ENCODE results near the gene SPSB1.

Gene SPSB1

GRCh38 chr1:9292361-9293240, at the start of gene SPSB1:
TSS of gene SPSB1 (plus strand) at chr1:9292894. CDS start at chr1:9355892, 62,998 bp downstream.
- Histone ChIP-seq H3K4me2 (peak within 1 kb of the TSS; percentile 86 to 97 (median 90)), H3K27ac (peak within 1 kb of the TSS; percentile 58 to 86 (median 79); a peak in 21 of 22 replicates), H3K27me3 (no peaks in the 10 kb centered on the region), H3K9ac (peak within 1 kb of the TSS; percentile 80 to 91 (median 87)), H3K36me3 (peaks cover 0 to 7% (median 0%) of the 10 kb centered on the region in 11 experiments; a peak in 3 of 22 replicates), H3K4me1 (peaks cover 43 to 64% (median 58%) of the 10 kb centered on the region in 10 experiments), H4K20me1 (peaks cover 13 to 45% (median 40%) of the 10 kb centered on the region in 11 experiments; a peak in 19 of 22 replicates), H3K9me3 (replicated peaks in 1 of 11) (peaks cover 13 to 17% (median 14%) of the 10 kb centered on the region in 11 experiments), H3K4me3 (peak within 1 kb of the TSS; percentile 75 to 89 (median 81))
- no peak for TF ChIP-seq Cebpa-rat (IDR thresholded peaks at IDR 0.05)

DNA sequence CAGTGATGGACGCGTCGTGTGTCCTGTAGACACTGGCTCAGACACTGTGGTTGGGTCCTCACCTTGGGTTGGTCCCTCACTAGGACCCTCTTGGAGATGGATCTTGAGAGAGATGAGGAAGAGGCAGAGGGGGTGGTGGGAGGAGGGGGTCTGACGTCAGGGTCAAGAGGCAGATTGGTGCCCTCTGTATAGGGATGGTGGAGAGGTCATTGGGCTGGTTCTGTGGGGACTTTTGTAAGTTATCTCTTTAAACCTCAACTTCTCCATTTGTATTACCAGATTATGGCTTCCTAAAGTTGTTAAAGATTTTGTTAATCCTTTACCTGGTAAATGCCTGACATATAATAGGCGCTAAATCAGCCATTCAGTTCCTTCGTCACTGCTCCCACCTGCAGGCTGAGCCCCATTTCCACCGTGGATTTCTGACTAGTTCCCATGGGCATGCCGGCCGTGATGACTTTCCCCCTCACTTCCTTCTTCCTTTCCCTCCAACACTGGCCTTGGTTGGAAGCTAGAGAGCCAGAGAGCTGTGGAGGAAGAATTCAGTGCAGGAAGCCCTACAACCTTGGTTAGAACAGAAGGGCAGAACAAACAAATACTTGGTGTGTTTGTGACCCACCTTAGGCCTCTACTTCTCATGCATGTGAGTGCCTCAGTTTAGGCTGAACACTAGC, 49.5 kb upstream of the SPSB1 start:
- peak overlapping the region in 2 of 11 experiments; percentile 30 to 62; a peak in 4 of 22 replicates for H3K27ac ChIP-seq
- peak overlapping the region; percentile 39 to 96 (median 86) for H3K4me2 ChIP-seq

DNA sequence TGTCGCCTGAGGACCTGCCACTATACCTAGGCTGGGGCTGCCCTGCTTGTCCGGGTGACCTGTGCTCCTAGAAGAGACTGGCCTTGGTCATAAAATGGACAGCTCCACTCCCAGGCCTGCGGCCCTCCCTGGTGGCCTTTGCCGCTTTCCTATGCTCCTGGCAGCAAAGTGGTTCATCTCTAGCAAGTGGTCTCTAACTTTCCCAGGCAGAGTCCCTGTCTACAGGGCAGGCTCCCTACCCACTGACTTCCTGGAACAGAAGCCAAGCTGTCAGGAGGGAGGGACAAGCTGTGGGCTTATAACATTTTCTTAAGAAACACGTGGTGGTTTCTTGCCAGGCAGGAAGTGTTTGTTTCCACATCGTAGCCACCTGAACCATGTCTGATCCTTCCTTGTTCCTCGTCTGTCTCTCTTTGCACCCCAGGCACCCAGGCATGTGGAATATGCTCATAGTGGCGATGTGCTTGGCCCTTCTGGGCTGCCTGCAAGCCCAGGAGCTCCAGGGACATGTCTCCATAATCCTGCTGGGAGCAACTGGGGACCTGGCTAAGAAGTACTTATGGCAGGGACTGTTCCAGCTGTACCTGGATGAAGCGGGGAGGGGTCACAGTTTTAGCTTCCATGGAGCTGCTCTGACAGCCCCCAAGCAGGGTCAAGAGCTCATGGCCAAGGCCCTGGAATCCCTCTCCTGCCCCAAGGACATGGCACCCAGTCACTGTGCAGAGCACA, 48.0 kb upstream of the SPSB1 start:
- Histone ChIP-seq H3K27ac (peak overlapping the region in 8 of 11 experiments; percentile 22 to 71 (median 52); a peak in 14 of 22 replicates), H3K36me3 (peaks cover 0 to 34% (median 7%) of the 10 kb centered on the region in 11 experiments; a peak in 10 of 22 replicates), H3K9ac (peak overlapping the region in 4 of 11 experiments; percentile 10 to 47 (median 34); a peak in 2 of 22 replicates), H3K27me3 (peaks cover 0 to 29% (median 0%) of the 10 kb centered on the region in 11 experiments; a peak in 6 of 22 replicates), H3K4me1 (peaks cover 53 to 78% (median 73%) of the 10 kb centered on the region in 10 experiments), H3K4me2 (peak overlapping the region; percentile 61 to 96 (median 86)), H3K9me3 (replicated peaks in 1 of 11) (no peaks in the 10 kb centered on the region), H4K20me1 (peaks cover 0 to 81% (median 4%) of the 10 kb centered on the region in 11 experiments; a peak in 8 of 22 replicates), H3K4me3 (no peak overlapping the region; a peak in 1 of 20 replicates)
- TF ChIP-seq Cebpa-rat (IDR thresholded peaks at IDR 0.05) = 0 out of 22 replicates have a peak, but pooled peaks of 1 of the 11 experiments have one; percentile 19

More for the DNA sequence above, 49.5 kb upstream of the SPSB1 start:
- TF ChIP-seq Cebpa-rat (IDR thresholded peaks at IDR 0.05) = no peak
- H4K20me1 ChIP-seq = peaks cover 0 to 91% (median 0%) of the 10 kb centered on the region in 11 experiments; a peak in 7 of 22 replicates
- H3K9ac ChIP-seq = 0 out of 22 replicates have a peak overlapping the region, but pooled peaks of 2 of the 11 experiments have one; percentile 25 to 35
- H3K27me3 ChIP-seq = peaks cover 0 to 34% (median 0%) of the 10 kb centered on the region in 11 experiments; a peak in 7 of 22 replicates
- peaks cover 68 to 92% (median 87%) of the 10 kb centered on the region in 10 experiments for H3K4me1 ChIP-seq
- no peak overlapping the region for H3K4me3 ChIP-seq
- H3K9me3 ChIP-seq (replicated peaks in 1 of 11) = no peaks in the 10 kb centered on the region
- H3K36me3 ChIP-seq = peaks cover 0 to 25% (median 7%) of the 10 kb centered on the region in 11 experiments; a peak in 10 of 22 replicates

- peaks cover 0 to 77% (median 4%) of the 10 kb centered on the region in 11 experiments; a peak in 8 of 22 replicates for H4K20me1 ChIP-seq
- H3K9ac ChIP-seq = 0 out of 22 replicates have a peak overlapping the region, but pooled peaks of 2 of the 11 experiments have one; percentile 10 to 27
- peak overlapping the region; percentile 61 to 96 (median 86); a peak in 21 of 22 replicates for H3K4me2 ChIP-seq
- TF ChIP-seq Cebpa-rat (IDR thresholded peaks at IDR 0.05) = no peak
- peak overlapping the region in 7 of 11 experiments; percentile 13 to 71 (median 52); a peak in 11 of 22 replicates for H3K27ac ChIP-seq
- H3K36me3 ChIP-seq = peaks cover 0 to 36% (median 7%) of the 10 kb centered on the region in 11 experiments; a peak in 10 of 22 replicates
- peaks cover 47 to 73% (median 68%) of the 10 kb centered on the region in 10 experiments for H3K4me1 ChIP-seq
- no peak overlapping the region for H3K4me3 ChIP-seq
- peaks cover 0 to 28% (median 0%) of the 10 kb centered on the region in 11 experiments; a peak in 6 of 22 replicates for H3K27me3 ChIP-seq
- no peaks in the 10 kb centered on the region for H3K9me3 ChIP-seq (replicated peaks in 1 of 11)
Measured at GRCh38 chr1:9245230-9245619, 47.5 kb upstream of the SPSB1 start.

DNA sequence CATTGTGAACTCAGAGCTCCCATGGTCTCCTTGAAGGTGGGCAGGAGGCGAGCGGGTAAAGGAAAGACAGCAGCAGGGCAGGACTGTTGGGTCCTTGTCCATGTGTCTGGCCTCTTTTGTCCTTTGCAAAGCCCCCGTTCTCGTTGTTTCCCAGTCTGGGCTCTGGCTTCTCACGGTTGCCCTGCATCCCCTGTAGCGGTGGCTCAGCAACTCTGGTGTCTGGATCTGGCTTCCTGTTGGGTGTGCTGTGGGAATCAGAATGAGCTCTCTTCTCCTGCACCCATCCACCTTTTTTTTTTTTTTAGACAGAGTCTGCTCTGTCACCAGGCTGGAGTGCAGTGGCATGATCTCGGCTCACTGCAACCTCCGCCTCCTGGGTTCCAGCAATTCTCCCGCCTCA, 47.0 kb upstream of the SPSB1 start:
- no peak overlapping the region for H3K9ac ChIP-seq
- peaks cover 0 to 23% (median 0%) of the 10 kb centered on the region in 11 experiments; a peak in 6 of 22 replicates for H3K27me3 ChIP-seq
- H3K9me3 ChIP-seq (replicated peaks in 1 of 11) = no peaks in the 10 kb centered on the region
- peaks cover 0 to 36% (median 8%) of the 10 kb centered on the region in 11 experiments; a peak in 12 of 22 replicates for H3K36me3 ChIP-seq
- peak overlapping the region in 4 of 11 experiments; percentile 52 to 71 (median 66); a peak in 6 of 22 replicates for H3K27ac ChIP-seq
- peaks cover 0 to 73% (median 6%) of the 10 kb centered on the region in 11 experiments; a peak in 8 of 22 replicates for H4K20me1 ChIP-seq
- peaks cover 43 to 68% (median 63%) of the 10 kb centered on the region in 10 experiments for H3K4me1 ChIP-seq
- H3K4me2 ChIP-seq = peak overlapping the region in 5 of 11 experiments; percentile 88 to 96 (median 91); a peak in 7 of 22 replicates
- H3K4me3 ChIP-seq = no peak overlapping the region
- TF ChIP-seq Cebpa-rat (IDR thresholded peaks at IDR 0.05) = no peak

DNA sequence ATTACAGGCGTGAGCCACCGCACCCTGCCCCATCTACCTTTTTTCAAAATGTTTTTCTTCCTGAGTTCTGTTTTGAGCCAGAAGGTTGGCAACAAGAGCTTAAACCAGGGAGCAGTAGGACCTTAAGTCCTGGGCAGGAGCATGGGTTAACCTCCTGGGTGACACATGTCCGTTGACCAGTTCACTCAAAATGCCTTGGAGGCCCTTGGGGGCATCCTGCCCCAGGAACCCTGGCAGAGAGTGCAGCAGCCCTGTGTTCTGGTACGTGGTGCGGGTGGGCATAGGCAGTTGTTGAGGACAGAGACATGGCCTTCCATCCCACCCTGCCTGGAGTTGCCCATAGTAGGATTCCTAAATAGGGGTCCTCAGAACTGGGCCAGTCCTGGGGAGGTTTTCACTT, 46.5 kb upstream of the SPSB1 start:
- H3K27ac ChIP-seq = peak overlapping the region in 2 of 11 experiments; percentile 6 to 49; a peak in 1 of 22 replicates
- no peak overlapping the region for H3K9ac ChIP-seq
- TF ChIP-seq Cebpa-rat (IDR thresholded peaks at IDR 0.05) = no peak
- H4K20me1 ChIP-seq = peaks cover 0 to 71% (median 5%) of the 10 kb centered on the region in 11 experiments; a peak in 8 of 22 replicates
- H3K4me1 ChIP-seq = peaks cover 39 to 63% (median 58%) of the 10 kb centered on the region in 10 experiments
- H3K9me3 ChIP-seq (replicated peaks in 1 of 11) = no peaks in the 10 kb centered on the region
- no peak overlapping the region for H3K4me2 ChIP-seq
- H3K36me3 ChIP-seq = peaks cover 0 to 36% (median 8%) of the 10 kb centered on the region in 11 experiments; a peak in 12 of 22 replicates
- no peak overlapping the region for H3K4me3 ChIP-seq
- peaks cover 0 to 18% (median 0%) of the 10 kb centered on the region in 11 experiments; a peak in 5 of 22 replicates for H3K27me3 ChIP-seq
